ENCODE data around the gene MAML3. TPM values are rescaled to one million over a fixed set of nuclear protein-coding genes. Genes with fewer than 3 reads are reported as not detected.

MAML3 gene
- polyA plus RNA-seq, 4 donors, result 13.5 to 17.9 (median 16.5) TPM

DNA sequence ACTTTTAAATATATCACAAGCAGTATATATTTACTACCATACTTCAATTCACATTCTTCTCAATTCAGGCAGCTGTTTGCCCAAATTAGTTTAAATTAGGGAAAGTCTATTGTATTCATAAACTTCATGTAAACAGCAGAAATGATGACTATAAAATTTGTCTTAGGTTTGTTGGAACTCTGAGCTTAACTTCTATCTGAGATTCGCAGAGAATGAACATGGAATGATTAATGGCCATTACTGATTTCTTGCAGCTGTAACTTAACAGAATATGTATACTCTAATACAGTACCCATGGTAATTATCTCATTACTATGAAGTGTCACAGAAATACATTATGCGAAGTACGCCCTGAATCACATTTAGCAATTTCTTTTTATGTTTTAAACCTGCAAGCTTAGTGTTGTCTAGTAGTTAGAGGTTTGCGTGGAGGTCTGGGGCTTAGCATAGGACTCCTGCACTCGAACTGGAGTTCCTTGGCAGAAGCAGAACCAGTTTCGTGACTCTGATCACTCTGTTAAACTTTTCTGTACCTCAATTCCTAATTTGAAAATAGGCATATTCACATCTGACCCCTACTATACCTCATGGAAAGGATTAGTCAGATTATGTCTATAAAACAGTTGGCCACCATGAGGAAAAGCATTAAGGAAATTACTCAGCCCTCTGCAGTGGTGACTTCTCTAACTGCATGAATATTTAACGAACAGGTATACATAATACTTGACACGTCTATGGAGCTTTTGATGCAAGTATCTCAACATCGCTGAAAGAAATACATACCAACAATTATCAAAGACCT lies 245.1 kb downstream of the MAML3 start:
- no peak for DNase-seq (ENCODE audit: low read depth in 4 of 4, low spot score in 3 of 4)

DNA sequence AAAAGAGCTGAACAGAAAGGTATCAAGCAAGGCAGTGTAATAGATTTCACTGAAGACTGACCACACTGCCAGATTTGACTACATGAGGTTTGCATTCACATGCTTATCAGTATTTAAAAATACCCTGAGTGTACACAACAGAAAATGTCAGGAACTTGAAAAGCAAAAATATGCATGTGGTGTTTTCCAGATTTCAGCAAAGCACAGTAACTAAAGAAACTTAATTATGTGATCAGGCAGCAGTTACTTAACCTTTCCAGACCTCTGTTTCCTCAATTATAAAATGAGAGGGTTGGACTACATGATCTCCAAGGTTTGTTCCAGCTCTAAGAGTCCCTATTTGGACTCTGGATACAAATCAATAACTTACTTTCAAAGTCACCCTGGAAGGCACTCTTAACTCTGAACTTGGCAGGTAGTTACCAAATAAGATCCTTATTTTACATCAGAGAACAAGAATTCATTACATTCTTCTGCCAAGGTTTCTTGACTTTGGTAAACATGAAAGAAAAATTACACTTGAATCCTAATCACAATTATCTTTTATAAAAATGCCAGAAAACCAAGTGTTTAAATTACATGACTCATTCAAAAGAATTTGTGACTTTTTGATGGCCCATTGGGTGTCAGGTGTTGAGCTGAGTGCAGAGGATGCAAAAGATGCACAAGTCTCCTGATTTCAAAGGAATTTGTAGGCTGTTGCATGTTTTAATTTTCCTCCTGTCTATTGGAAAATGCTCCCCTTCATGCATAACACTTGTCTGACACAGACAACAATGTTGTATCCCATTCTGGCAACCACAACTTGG lies 246.8 kb downstream of the MAML3 start:
- no peak for DNase-seq (ENCODE audit: low read depth in 4 of 4, low spot score in 3 of 4)

DNA sequence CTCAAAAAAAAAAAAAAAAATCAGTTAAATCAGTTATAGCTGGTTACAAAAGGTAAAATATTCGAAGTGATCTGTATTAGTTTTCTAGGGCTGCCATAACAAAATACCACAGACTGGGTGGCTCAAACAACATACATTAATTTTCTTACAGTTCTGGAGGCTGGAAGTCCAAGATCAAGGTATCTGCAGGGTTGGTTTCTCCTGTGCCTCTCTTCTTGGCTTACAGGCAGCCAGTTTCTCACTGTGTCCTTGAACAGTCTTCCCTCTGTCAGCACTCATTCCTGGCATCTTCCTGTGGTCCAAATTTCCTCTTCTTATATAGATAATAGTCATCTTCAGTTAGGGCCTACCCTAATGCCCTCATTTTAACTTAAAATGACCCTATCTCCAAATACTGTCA lies 248.5 kb downstream of the MAML3 start:
- DNase-seq (ENCODE audit: low read depth in 4 of 4, low spot score in 3 of 4), result no peak

DNA sequence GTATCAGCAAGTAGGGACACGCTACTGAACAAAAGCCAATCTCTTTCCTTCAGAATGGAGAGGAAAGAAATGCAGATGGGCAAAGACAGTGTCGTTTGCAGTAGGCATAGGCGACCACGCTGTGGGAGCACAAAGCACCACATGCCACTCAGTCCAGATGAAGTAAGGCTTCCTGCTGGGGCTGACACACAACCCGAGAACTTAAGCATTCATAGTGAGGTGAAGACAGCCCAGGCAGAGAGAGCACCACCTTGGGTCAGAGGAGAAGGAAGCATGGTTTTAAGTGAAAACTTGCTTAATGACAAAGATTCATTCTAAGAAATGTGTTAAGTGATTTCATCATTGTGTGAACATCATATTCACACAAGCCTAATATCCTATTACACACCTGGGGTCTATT lies 249.6 kb downstream of the MAML3 start:
- DNase-seq (ENCODE audit: low read depth in 4 of 4, low spot score in 3 of 4), result no peak

DNA sequence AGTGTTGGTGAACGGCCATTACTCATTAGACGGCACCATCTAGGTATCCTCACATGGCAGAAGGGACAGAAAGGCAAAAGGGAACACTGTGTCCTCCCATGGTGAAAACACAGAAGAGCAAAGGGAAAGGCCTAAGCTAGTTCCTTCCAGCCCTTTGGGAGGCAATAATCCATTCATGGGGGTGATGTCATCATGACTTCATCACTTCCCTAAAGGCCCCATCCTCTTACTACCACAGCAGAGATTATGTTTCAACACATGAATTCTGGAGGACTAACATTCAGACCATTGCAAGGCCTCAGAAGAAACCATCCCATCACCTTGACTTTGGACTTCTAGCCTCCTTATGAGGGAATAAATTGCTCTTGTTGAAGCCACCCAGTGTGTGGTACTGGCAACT lies 250.1 kb downstream of the MAML3 start:
- DNase-seq (ENCODE audit: low read depth in 4 of 4, low spot score in 3 of 4), result no peak

DNA sequence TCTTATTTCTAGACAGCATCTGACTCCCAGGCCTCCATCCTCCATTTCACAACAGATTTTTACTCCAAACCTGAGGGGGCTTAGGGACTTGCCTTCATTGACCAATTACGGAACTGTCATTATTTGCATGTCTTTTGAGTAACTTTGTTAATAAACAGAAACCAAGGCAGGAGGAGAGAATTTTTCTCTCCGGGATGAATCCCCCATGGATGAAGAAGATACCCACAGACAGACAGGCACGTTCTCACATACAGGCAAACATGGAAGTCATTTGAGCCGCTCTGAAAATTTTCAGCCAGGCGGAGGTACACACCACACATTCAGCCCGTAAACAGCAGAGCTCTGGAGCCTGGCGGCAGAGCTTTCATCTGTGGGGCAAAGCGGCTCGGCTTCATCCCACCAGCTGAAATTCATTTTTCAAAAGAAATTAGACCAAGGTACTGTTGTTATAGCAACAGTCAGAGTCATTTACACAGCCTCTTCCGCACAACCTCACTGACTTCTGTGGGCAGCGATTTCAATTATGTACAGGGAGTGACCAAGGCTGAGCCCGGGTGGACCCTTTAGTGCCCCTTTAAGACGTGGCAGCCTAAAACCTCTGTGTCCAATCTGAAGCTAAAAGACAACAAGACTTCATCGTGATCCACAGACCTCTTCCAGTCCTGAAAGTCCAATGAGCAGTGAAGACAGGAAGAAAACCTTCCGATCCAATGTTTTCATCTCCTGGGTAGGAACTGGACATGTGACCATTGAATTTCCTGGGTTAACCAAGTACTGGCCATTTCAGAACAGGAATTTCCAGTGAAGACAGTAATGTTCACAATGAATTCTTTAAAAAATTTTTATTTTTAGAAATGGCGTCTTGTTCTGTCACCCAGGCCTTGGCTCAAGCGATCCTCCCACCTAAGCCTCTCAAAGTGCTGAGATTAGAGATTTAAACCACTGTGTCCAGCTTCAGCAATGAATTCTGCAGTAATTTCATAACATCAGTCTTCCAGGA lies 251.4 kb downstream of the MAML3 start:
- no peak for DNase-seq (ENCODE audit: low read depth in 4 of 4, low spot score in 3 of 4)

DNA sequence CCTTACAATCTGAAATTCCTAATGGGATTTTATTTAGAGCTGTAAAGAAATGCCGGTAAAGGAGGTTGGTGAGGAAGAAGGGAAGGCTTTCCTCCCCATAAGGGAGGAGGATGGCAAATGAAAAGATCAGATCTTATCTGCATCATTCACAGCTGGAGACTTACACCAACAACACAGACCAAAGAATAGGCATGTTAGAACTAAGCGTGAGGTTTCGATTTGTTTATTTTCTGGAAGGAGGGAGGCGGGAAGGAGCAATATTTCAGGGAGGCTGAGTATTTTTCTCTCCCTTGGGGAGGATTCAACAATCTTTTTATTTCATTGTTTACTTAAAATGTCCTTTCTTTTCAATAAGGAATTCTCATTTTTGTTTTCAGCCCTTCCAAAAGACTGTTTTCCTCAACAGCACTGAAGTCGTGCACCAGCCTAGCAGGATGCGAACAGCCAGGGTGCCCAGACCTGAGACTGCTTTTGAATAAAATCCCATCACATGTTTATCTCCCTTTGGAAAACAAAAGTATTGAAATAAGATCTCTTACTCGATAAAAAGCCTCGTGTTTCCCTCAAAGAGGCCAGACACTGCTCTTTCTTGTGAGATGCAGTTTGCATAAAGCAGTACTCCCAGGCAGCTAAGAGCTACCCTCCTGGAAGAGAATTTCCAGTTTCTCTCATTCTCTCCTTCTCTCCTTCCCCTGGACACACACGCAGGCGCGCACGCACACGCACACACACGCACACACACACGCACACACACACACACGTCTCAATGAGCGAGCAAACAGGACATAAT lies 252.3 kb downstream of the MAML3 start:
- no peak for DNase-seq (ENCODE audit: low read depth in 4 of 4, low spot score in 3 of 4)

DNA sequence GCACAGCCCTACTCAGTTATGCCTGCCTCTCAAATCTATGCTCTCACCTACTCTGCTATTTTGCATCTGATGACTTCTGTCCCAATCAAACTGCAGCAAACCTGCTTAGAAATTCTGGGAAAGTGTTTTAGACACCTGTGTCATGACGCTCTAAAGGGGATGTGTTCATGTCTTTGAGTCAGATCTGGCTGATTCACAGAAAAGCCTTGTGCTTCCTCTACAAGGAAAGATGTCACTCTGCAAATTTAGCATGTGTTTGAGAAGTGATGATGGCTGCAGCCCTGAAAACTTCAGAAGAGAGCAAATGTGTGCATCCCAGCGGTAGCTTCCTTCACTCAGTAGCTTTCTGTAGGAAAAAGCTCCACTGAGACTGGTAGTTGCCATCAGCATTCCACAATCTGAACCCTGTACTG lies 253.0 kb downstream of the MAML3 start:
- DNase-seq (ENCODE audit: low read depth in 4 of 4, low spot score in 3 of 4), result no peak

DNA sequence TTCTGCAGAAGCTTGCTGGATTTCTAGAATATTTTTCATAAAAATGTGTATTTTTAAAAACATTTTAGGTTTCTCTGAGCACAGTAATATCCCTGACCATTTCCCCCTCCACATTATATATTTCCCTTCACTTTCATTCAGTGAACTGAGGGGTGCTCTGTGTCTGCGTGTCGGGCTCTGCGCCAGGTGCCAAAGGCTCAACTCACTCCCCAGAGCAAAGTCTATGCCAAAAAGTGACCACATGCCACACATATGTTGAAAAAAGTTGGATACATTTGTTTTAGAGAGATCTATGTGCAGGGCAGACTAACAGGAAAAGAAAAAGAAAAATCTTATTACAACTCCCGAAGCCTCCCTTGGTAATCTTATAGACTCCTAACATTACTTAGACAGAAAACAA lies 254.6 kb downstream of the MAML3 start:
- DNase-seq (ENCODE audit: low read depth in 4 of 4, low spot score in 3 of 4), result no peak

DNA sequence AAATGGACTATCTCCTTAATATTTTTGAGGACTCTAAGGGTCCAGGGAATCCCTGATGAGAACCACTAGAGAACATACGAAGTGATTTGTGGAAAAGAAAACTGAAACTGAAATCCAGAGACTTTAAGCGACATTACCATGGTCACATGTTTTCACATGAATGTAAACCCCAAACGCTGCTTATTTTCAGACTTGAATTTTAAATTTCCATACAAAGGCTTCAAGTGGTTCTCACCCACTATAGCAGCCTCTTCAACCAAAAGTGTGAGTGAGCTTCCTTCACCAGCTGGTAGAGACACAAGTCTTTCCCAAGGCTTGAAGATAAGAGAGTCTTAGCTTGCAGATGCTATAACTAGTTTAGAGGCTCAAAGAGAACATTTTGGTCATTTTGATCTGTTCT lies 255.7 kb downstream of the MAML3 start:
- no peak for DNase-seq (ENCODE audit: low read depth in 4 of 4, low spot score in 3 of 4)

DNA sequence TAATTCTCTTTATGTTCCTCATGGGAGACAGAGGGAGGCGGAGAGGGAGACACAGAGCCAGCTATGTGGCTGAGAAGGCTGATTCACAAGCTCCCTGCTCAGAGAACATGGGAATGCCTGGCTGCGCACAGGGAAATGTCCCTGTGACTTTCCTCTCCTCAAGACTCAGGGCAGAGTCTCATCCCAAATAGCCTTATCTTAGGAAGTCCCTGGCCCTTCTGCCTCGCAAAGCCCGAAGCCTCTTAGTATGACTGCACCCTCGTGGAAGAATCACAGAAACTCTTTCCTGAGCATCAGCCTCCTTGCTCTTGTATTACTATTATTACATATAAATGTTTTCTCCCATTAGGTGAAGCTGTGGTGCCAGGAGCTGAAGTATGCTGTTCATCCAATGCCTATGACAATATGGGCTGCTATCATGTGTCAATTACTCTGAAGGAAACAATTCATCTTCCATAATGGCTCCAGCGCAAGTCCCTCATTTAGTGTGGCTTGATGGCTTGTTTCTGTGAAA lies 257.8 kb downstream of the MAML3 start:
- no peak for DNase-seq (ENCODE audit: low read depth in 4 of 4, low spot score in 3 of 4)

DNA sequence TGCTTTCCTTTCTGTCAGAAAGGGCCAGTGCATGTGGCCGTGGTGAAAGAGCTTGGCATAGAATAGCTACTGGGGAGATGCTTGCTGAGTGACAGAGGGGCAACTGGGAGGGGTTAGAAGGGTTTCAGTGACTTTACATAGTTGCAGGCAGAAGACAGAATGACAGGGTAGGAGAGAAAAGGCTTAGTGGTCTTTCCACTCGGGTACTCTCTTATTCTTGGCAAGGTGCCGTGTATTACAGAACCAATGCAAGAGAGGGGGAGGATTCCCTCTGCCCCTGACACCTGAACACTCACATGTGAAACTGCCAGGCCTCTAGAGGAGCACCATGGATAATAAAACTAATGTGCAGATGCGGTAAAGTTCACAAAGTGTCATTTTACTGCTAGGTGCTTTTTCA lies 260.2 kb downstream of the MAML3 start:
- no peak for DNase-seq (ENCODE audit: low read depth in 4 of 4, low spot score in 3 of 4)

DNA sequence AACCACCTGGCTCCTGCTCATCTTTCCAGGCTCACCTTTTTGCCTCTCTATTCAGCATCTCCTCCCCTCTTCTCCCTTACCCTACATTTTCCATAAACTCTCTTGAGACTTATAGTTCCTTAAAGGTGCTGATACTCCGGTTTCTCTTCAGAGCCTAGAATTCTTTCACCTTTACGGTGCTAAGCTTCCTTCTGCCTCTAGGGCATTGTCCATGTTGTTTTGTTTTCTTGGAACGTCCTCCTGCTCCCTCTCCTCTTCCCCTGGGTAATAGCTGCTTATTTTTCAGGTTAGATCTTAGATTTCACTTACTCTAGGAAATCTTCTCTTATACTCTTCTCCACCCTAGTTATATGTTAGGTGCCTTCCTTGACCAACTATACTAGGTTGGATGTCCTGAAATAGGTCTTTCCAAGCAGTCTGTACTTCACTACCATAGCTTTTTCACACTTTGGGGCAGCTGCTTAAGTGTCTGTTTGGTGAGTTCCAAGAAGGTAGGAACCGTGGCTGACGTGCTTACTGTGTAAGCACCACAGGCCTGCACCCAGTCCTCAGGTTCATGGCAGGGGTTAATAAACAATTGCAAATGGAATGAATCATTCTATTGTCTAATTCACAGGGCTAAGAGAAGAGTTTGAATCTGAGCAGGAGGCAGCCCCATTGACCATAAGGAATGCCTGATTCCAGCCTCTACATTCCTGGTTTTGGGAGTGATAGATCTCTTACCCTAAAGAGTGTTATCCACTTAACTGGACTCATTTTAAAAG lies 260.8 kb downstream of the MAML3 start:
- no peak for DNase-seq (ENCODE audit: low read depth in 4 of 4, low spot score in 3 of 4)

DNA sequence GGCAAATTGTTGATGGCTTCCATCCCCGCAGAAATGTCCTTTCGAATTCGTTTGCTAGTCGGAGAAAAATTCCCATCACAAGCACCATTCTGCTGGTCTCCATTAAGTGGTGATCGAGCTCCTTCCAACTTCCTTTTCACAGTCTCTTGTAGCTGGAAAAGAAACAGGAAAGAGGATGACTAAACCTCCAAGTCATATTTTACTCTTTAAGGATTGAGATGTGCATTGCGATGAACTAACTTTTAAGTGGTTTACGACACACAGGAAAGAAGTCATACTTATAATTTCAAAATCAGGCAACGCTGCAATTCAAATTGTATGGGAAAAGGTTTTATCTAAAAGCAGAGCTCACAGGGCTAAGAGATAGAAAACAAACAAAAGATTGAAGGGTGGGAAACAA lies 263.2 kb downstream of the MAML3 start:
- no peak for DNase-seq (ENCODE audit: low read depth in 4 of 4, low spot score in 3 of 4)

DNA sequence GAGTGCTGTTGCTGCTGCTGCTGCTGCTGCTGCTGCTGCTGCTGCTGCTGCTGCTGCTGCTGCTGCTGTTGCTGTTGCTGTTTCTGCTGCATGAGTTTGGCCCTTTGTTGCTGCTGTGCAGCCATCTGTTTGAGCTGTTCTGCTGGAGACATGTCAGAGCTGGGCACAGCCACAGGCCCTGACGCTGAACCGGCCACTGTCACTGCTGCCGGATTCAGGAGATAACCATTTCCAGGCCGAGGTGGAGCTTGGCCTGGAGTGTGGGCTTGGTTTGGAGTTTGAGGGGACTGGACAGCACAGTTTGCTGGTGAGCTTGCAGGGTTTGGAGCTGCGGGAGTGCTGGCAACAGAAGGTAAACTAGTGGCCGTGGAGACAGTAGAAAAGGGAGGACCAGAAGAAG lies 264.1 kb downstream of the MAML3 start:
- DNase-seq (ENCODE audit: low read depth in 4 of 4, low spot score in 3 of 4), result no peak

DNA sequence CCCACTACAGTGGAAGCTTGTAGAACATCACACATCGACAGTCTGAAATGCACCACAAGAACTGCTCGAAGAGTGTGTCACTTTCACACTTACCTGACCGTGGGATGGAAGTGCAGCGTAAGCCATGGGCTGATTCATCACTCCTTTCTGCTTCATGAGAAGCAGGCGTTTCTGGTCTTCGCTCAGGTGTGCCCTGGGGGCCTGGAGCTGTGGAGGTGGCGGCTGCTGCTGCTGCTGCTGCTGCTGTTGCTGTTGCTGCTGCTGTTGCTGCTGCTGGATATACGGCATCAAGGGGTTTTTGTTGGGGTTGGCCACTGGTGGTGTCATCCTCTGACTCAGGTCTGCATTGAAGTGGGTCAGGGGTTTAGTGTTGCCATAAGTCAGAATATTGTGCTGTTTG lies 264.7 kb downstream of the MAML3 start:
- no peak for DNase-seq (ENCODE audit: low read depth in 4 of 4, low spot score in 3 of 4)

DNA sequence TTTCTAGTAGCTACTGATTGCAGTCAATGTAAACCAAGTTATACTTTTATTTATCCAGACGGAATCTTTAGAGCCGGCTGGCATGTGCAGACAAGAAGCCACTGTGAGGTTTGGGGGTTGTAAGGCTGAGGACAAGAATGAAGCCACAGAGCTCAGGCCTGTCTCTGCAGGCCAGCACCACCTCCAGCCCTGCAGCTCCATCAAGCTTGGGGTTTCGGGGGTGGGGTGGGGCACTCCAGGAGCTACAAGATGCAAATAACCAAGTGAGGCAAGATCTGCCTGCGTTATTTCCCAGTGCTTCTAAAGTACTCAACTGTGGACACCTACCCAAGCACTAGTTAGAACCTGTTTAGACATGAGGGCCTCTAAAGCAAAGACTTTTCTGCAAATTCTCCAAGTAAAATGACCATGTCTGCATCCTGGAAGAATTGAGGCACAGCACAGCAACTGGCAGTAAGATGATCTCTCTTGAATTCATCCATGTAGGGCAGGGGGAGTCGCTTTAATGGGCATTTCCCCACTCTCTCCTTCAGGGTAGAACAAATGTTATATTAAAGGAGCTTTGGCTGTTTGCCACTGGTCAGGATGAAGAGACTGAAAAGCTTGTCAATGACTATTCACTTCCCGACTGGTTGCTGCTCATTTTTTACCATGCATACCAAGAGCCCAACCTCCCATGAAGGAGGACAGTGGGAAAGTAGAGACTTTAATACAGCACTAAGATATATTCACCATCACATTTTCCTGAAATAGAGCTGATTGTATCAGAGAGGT lies 265.8 kb downstream of the MAML3 start:
- no peak for DNase-seq (ENCODE audit: low read depth in 4 of 4, low spot score in 3 of 4)

DNA sequence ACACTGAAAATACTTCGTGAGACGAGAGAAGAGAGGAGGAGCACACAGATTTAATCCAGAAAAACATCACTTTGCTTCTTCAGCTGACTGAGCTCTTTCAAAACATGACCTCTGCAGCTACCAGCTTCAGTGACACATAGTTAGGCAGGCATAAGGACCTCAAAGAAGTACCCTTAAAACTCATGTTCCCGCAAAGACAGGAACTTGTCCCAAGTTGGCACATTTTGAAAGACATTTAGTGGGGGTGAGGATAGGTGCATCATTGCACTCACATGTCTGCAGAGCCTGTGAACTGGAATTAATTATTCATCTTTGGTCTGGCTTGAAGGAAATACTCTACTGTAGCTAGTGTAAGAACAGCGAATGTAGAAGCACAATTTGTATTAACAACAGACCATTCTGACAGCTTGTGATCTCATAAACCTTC lies 266.6 kb downstream of the MAML3 start:
- DNase-seq (ENCODE audit: low read depth in 4 of 4, low spot score in 3 of 4), result no peak

All from left renal pelvis (tissue), 4 donors.